HUES48 (cell line): ENCODE results near the gene FAHD1.
"Not testable (repeated sequence)": the region's sequence is repeated elsewhere in the genome, so short reads cannot be mapped to it uniquely, and the experiment has no call there.

ENCODE experiments used
- H3K27ac ChIP-seq: one replicate; pipeline ENCODE4 v1.7.0; 2013; ENCODE audit warnings: low read depth, low read length, inconsistent platforms
- H3K27me3 ChIP-seq: 2 replicates; pipeline ENCODE4 v1.6.1; 2013; ENCODE audit warnings: mild to moderate bottlenecking, low read length; ENCODE audit not compliant: control insufficient read depth, insufficient read depth
- H3K36me3 ChIP-seq: 2 replicates; pipeline ENCODE4 v1.6.1; 2013; ENCODE audit warnings: low read length; ENCODE audit not compliant: control insufficient read depth, insufficient read depth
- H3K4me1 ChIP-seq: 2 replicates; pipeline ENCODE4 v1.6.1; 2013; ENCODE audit warnings: mild to moderate bottlenecking, low read length; ENCODE audit not compliant: control insufficient read depth, insufficient read depth
- H3K4me3 ChIP-seq: 2 replicates; pipeline ENCODE4 v1.5.1; 2013; ENCODE audit warnings: mild to moderate bottlenecking, low read depth, low read length
- H3K9ac ChIP-seq: 2 replicates; pipeline ENCODE4 v1.6.1; 2013; ENCODE audit warnings: mild to moderate bottlenecking, low read depth, low read length, moderate library complexity
- H3K9me3 ChIP-seq: 2 replicates; pipeline ENCODE4 v1.6.1; 2013; ENCODE audit warnings: low read length; ENCODE audit not compliant: control insufficient read depth, insufficient read depth

The FAHD1 gene

DNA sequence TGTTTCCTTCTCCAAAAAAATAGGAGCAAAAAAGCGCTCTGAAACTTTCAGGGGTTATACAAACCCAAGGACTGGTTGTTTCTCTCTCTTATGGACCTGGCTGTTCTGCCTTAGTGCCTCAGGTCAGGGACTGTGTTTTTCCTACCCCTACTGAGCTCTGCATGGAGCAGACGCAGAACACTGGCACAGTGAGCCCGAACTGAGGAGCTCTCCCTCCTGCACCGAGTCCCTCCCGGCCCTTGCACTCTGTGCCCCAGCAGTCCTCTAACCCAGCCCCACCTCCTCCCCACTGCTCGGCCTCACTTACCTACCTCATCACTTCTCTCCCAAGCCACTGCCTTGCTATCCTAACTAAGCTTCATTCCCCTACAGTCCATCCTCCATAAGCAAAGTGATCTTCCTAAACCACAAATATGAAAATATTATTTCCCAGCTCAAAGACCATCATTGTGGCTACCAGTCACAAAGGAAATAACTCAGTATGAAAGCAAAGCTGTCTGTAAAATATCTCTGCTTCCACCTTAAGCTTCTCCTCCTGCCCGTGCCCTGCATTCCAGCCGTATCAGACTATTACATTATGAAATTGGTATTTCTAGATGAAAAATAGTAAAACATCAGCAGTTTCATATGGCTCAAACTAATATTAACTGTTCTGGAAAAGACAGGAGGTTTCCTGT, 31.3 kb downstream of the FAHD1 start:
- peaks cover 37% of the 10 kb centered on the region for H3K27me3 ChIP-seq
- no peak overlapping the region for H3K4me3 ChIP-seq
- H3K4me1 ChIP-seq: no peaks in the 10 kb centered on the region
- H3K36me3 ChIP-seq: no peaks in the 10 kb centered on the region
- no peak overlapping the region for H3K27ac ChIP-seq
- H3K9me3 ChIP-seq: no peaks in the 10 kb centered on the region
- no peak overlapping the region for H3K9ac ChIP-seq

DNA sequence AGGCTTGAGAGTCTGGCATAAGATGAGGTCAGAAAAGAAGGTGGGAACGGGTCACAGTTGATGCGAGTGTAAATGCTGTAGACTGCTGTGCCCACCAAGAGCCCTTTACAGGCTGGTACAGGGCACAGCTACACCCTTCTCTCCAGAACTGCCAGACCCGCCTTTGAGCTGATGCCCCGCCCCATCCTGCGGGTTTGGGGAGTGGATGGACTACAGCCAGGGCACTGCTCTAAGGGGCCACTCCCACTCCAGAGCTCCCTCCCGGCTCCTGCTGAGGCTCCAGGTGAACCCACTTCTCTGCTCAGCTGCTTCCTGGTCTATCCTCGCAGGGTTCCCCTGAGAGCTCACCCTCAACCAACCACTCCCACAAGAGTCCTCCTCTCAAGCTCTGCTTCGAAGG, 32.6 kb downstream of the FAHD1 start:
- no peak overlapping the region for H3K27ac ChIP-seq
- H3K27me3 ChIP-seq: peaks cover 29% of the 10 kb centered on the region
- no peak overlapping the region for H3K9ac ChIP-seq
- no peaks in the 10 kb centered on the region for H3K9me3 ChIP-seq
- H3K4me1 ChIP-seq: no peaks in the 10 kb centered on the region
- no peak overlapping the region for H3K4me3 ChIP-seq
- H3K36me3 ChIP-seq: no peaks in the 10 kb centered on the region

DNA sequence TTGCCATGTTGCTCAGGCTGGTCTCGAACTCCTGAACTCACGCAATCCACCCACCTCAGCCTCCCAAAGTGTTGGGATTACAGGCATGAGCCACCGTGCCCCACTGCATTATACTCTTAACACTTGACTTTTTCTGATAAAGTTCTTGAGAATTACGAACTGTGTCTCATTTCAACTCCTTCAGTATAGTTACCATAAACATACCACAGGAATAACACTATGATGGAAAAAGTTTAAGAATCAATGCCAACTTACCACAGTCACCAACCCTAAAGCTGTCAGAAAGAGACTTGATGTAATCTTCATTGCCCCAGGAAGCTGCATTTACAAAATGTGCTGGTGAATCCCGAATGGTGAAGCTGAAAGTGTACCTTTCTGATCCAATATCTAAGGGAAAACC, 34.7 kb downstream of the FAHD1 start:
- no peak overlapping the region for H3K27ac ChIP-seq
- H3K27me3 ChIP-seq: peaks cover 29% of the 10 kb centered on the region
- no peaks in the 10 kb centered on the region for H3K36me3 ChIP-seq
- H3K9me3 ChIP-seq: no peaks in the 10 kb centered on the region
- H3K4me1 ChIP-seq: no peaks in the 10 kb centered on the region
- no peak overlapping the region for H3K9ac ChIP-seq
- no peak overlapping the region for H3K4me3 ChIP-seq

DNA sequence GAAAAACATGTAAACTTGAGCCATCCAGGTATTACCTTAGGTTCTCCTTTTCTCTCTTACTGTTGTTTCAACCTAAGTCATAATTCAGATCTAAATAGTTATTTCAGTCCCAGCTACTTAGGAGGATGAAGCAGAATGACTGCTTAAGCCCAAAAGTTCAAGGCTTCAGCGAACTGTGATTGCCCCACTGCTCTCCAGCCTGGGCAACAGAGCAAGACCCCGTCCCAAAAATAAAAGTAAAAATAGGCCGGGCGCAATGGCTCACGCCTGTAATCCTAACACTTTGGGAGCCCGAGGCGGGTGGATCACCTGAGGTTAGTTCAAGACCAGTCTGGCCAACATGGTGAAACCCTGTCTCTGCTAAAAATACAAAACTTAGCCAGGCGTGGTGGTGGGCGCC, 35.4 kb downstream of the FAHD1 start:
- no peak overlapping the region for H3K4me3 ChIP-seq
- no peak overlapping the region for H3K9ac ChIP-seq
- H3K4me1 ChIP-seq: no peaks in the 10 kb centered on the region

DNA sequence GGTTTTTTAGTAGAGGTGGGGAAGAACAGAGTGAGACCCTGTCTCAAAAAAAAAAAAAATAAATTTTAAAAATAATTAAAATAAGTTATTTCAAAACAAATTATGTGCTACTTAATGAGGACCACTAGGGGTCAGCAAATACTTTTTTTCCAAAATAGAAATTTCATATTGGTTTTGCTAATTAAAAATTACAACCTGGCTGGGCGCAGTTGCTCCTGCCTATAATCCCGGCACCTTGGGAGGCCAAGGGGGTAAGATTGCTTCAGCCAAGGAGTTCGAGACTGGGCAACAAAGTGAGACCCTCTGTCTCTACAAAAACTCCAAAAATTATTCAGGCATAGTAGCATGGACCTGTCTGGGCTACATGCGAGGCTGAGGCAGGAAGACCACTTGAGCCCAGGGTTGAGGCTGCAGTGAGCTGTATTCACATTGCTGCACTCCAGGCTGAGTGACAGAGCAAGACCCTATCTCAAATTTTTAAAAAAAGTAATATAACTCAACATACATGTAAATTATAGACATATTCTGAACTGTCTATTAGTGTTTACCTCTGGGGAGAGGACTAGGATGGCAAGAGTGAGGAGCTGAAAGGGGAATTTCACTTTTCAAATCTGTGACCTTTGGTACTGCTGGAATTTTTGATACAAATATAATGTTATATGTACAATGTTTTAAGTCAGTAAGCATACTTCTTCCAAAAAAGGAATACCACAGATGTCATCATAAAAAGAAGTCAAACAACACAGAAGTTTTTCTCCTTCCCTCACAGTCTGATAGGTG, 36.9 kb downstream of the FAHD1 start:
- Histone ChIP-seq H3K4me3 (no peak overlapping the region), H3K27ac (no peak overlapping the region), H3K27me3 (peaks cover 9% of the 10 kb centered on the region; the same call in 1 of the 2 replicates), H3K9me3 (no peaks in the 10 kb centered on the region), H3K9ac (no peak overlapping the region), H3K4me1 (no peaks in the 10 kb centered on the region), H3K36me3 (no peaks in the 10 kb centered on the region)

More for the DNA sequence above, 35.4 kb downstream of the FAHD1 start:
- no peaks in the 10 kb centered on the region for H3K36me3 ChIP-seq
- no peaks in the 10 kb centered on the region for H3K9me3 ChIP-seq
- no peak overlapping the region for H3K27ac ChIP-seq
- H3K27me3 ChIP-seq: peaks cover 23% of the 10 kb centered on the region; the same call in 1 of the 2 replicates

DNA sequence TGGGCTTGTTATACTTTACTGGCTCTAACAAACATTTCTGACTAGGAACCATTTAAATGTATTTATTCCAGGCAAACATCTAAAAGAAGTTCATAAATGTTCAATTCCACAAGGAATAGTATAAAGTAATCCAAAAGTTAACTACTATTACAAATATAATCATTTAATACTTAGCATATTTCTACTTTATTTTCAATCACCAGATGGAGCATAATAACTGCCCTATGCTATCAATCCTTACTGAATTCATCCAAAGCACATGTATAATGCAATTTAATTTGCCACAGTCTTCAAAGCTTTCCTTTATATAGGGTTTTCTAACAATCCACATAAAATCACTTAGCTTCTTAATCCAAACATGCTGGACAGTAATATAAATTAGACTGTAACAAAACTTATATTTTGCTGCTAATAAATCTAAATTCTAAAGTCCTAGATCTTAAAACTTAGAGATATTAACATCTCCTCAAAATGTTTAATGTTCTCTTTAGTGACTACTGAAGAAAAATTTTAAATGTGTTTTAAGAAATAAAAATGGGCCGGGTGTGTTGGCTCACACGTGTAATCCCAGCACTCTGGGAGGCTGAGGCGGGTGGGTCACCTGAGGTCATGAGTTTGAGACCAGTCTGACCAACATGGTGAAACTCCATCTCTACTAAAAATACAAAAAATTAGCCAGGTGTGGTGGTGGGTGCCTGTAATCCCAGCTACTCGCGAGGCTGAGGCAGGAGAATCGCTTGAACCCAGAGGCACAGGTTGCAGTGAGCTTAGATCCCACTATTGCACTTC, 39.1 kb downstream of the FAHD1 start:
- Histone ChIP-seq H3K27me3 (no peaks in the 10 kb centered on the region), H3K4me3 (no peak overlapping the region), H3K36me3 (no peaks in the 10 kb centered on the region), H3K4me1 (no peaks in the 10 kb centered on the region), H3K27ac (no peak overlapping the region), H3K9ac (no peak overlapping the region), H3K9me3 (no peaks in the 10 kb centered on the region)

DNA sequence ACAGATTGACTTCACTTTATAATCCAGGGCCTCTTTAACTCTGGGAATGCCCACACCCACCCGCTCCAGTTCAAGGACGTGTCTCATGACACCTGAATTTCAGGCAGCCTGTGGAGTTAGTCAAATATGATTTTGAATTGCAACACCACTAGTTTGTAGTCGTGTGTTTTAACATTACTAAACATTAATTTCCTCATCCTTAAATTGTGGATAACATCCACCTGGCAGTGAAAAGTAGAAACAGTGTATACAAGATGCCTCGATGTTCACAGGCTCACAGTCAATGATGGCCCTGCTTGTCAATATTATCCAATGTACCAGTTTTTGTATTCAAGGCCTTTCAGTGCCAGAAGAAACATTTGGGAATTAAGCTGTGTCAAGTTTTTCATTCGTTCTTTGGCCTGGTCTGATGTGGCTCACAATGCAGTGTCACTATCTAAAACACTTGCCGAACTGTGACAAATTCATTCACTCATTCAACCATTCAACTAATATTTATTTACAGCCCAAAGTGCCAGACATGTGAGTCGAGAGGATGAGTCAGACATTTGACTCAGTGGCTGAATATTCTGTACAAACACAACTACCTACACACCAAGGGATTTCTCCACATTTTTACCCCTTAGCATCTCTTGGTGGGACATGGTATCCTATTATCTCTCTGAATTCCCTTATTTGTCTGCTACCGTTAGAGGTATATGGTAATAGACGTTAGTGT, 43.5 kb downstream of the FAHD1 start:
- no peaks in the 10 kb centered on the region for H3K9me3 ChIP-seq
- H3K9ac ChIP-seq: no peak overlapping the region
- H3K27me3 ChIP-seq: peaks cover 15% of the 10 kb centered on the region
- H3K4me1 ChIP-seq: no peaks in the 10 kb centered on the region
- no peak overlapping the region for H3K27ac ChIP-seq
- no peak overlapping the region for H3K4me3 ChIP-seq
- no peaks in the 10 kb centered on the region for H3K36me3 ChIP-seq

DNA sequence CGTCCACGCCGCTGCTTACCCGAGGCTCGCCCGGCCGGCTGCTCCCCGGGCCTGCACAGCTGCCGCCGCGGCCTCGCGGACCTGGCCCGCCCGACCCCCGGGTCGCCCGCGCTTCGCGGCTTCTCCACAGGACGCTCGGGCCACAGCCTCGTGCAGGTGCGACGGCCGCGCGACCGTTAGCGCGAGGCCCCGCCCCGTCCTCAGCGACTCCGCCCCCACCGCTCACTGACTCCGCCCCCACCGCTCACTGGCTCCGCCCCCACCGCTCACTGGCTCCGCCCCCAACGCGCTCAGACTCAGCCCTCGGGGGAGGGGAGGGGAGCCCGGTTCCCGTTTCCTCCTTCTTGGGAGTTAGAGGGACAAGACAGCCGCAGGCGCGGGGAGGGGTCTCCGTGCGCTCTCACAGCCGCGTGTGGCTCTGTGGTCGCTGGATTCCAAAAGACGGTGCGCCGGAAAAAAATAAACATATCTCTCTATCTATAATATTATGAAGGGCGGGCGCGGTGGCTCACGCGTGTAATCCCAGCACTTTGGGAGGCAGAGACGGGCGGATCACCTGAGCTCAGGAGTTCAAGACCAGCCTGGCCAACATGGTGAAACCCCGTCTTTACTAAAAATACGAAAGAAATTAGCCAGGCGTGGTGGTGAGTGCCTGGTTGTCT, 45.1 kb downstream of the FAHD1 start, which contains the start of gene MEIOB:
TSS of gene MEIOB (minus strand) at position 191 of the 662 bp plus-strand sequence. CDS start 3,989 bp downstream, outside the sequence.
- Histone ChIP-seq H3K4me3 (peak within 1 kb of the TSS; percentile 61), H3K27me3 (peaks cover 15% of the 10 kb centered on the region), H3K27ac (no peak within 1 kb of the TSS), H3K36me3 (no peaks in the 10 kb centered on the region), H3K9me3 (no peaks in the 10 kb centered on the region), H3K4me1 (no peaks in the 10 kb centered on the region), H3K9ac (no peak within 1 kb of the TSS)

DNA sequence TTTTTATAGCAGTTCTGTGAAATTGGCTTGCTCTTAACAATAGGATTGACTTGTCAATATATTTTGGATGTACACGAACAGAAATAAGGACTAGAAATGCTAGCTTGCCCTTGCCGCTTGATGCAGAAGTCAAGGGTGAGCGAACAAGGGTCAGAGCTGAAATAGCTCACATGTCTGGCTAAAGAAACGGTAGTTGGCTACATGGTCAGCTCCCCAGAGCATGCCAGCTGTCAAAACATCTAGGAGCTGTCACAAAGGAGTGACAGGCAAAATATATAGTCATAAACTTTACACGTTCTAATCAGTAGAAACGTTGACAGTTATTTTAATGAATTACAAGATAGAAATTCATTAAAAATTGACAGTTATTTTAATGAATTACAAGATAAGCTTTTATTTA, 47.8 kb downstream of the FAHD1 start:
- peaks cover 15% of the 10 kb centered on the region for H3K27me3 ChIP-seq
- no peak overlapping the region for H3K9ac ChIP-seq
- H3K36me3 ChIP-seq: no peaks in the 10 kb centered on the region
- H3K4me1 ChIP-seq: no peaks in the 10 kb centered on the region
- no peak overlapping the region for H3K4me3 ChIP-seq
- H3K27ac ChIP-seq: no peak overlapping the region
- no peaks in the 10 kb centered on the region for H3K9me3 ChIP-seq

DNA sequence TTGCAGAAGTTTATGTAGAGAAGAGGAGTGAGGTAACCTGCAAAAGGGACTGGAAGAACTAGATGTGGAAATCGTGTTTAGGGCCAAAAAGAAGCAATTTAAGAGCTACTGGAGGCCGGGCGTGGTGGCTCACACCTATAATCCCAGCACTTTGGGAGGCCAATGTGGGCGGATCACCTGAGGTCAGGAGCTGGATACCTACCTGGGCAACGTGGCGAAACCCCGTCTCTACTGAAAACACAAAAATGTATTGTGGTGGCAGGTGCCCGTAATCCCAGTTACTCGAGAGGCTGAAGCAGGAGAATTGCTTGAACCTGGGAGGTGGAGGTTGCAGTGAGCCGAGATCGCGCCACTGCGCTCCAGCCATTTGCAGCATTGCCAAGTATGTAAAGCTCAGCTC, 49.1 kb downstream of the FAHD1 start:
- H3K4me3 ChIP-seq, H3K9me3 ChIP-seq, H3K27ac ChIP-seq, H3K9ac ChIP-seq, H3K36me3 ChIP-seq, H3K4me1 ChIP-seq: not testable (repeated sequence)
- peaks cover 15% of the 10 kb centered on the region for H3K27me3 ChIP-seq
